Neural cell (in vitro differentiated cells): ENCODE results near the gene PRKCQ.

Experiments used
- CTCF ChIP-seq: fragments of 450-650 bp; IDR thresholded peaks from 2 replicates; pipeline ENCODE4 v1.5.1; 2014; ENCODE audit warnings: antibody characterized with exemption, mild to moderate bottlenecking, moderate library complexity; ENCODE audit not compliant: poor library complexity, severe bottlenecking
- MXI1 ChIP-seq: fragments of 450-650 bp; conservative IDR thresholded peaks from 2 replicates; pipeline ENCODE4 v1.6.1; 2014; ENCODE audit warnings: antibody characterized with exemption, mild to moderate bottlenecking; ENCODE audit not compliant: poor library complexity, severe bottlenecking
- POLR2AphosphoS5 ChIP-seq: IDR thresholded peaks from 2 replicates; pipeline ENCODE4 v1.6.1; 2012

- TF ChIP-seq MXI1, result no peak
- TF ChIP-seq CTCF, result no peak
- TF ChIP-seq POLR2AphosphoS5, result no peak
Observed at GRCh38 chr10:6567884-6568283, 12.2 kb downstream of the PRKCQ start.
